Common myeloid progenitor, CD34-positive (primary cell): Measurements from ENCODE around the gene SHMT2.

ENCODE experiments used
- CTCF ChIA-PET: fragments of 350-600 bp; sonication (Branson Sonifier 250); formaldehyde crosslinking; loops from one replicate; lab custom pipeline; 2021; ENCODE audit warnings: antibody characterized with exemption; lab: Charles Lee
- POLR2A ChIA-PET: fragments of 350-600 bp; sonication (Branson Sonifier 250); formaldehyde crosslinking; loops from one replicate; lab custom pipeline; 2021; ENCODE audit warnings: antibody characterized with exemption; lab: Charles Lee
- DNase-seq, 3 donors: peaks; one replicate each; pipeline versions ENCODE4 v3.0.0 to v3.0.0-alpha.2; 2013
- H3K27ac ChIP-seq, 2 experiments: 1 replicate in 1 of 2; 2 replicates in 1 of 2; pipeline ENCODE4 v1.7.0; 2013; ENCODE audit warnings: inconsistent platforms in 2 of 2, low read length in 2 of 2, mild to moderate bottlenecking in 2 of 2, low read depth in 1 of 2, moderate library complexity in 1 of 2; ENCODE audit not compliant: severe bottlenecking in 2 of 2, insufficient read depth in 1 of 2, poor library complexity in 1 of 2
- H3K27me3 ChIP-seq, 5 experiments: replicated peaks in 2 of 5; 1 replicate in 3 of 5; 2 replicates in 2 of 5; pipeline versions ENCODE4 v1.6.1 to v1.7.0; 2013; ENCODE audit warnings: low read length in 4 of 5, mild to moderate bottlenecking in 2 of 5, moderate library complexity in 2 of 5, inconsistent platforms in 1 of 5; ENCODE audit not compliant: insufficient read depth in 5 of 5, control insufficient read depth in 4 of 5
- H3K36me3 ChIP-seq, 4 experiments: 1 replicate in 2 of 4; 2 replicates in 2 of 4; pipeline versions ENCODE4 v1.6.1 to v1.7.0; 2013; ENCODE audit warnings: low read length in 3 of 4, control low read depth in 1 of 4, mild to moderate bottlenecking in 1 of 4; ENCODE audit not compliant: control insufficient read depth in 4 of 4, insufficient read depth in 4 of 4
- H3K4me1 ChIP-seq, 4 experiments: 1 replicate in 3 of 4; 2 replicates in 1 of 4; pipeline versions ENCODE4 v1.6.1 to v1.7.1; 2013; ENCODE audit warnings: low read length in 3 of 4, mild to moderate bottlenecking in 3 of 4, control low read depth in 1 of 4, inconsistent platforms in 1 of 4, moderate library complexity in 1 of 4; ENCODE audit not compliant: control insufficient read depth in 4 of 4, insufficient read depth in 4 of 4; ENCODE audit errors: control extremely low read depth in 1 of 4
- H3K4me3 ChIP-seq, 7 experiments: 1 replicate in 4 of 7; 2 replicates in 3 of 7; pipeline versions ENCODE4 v1.5.1 to v1.7.0; 2013; ENCODE audit warnings: mild to moderate bottlenecking in 7 of 7, low read length in 6 of 7, moderate library complexity in 6 of 7, inconsistent platforms in 2 of 7, low read depth in 2 of 7, control low read depth in 1 of 7; ENCODE audit not compliant: insufficient read depth in 4 of 7, control insufficient read depth in 1 of 7; ENCODE audit errors: extremely low read depth in 1 of 7
- H3K9me3 ChIP-seq, 5 experiments: 1 replicate in 4 of 5; 2 replicates in 1 of 5; pipeline versions ENCODE4 v1.6.1 to v1.7.1; 2013; ENCODE audit warnings: low read length in 4 of 5, mild to moderate bottlenecking in 2 of 5, inconsistent platforms in 1 of 5, low read depth in 1 of 5, moderate library complexity in 1 of 5; ENCODE audit not compliant: control insufficient read depth in 4 of 5, insufficient read depth in 2 of 5; ENCODE audit errors: control extremely low read depth in 1 of 5
- WGBS: methylation state at CpG from one replicate; pipeline ENCODE4 v1.1.5; 2013; ENCODE audit not compliant: insufficient coverage; 5-methylcytosine and 5-hydroxymethylcytosine counted together

The SHMT2 gene

DNA sequence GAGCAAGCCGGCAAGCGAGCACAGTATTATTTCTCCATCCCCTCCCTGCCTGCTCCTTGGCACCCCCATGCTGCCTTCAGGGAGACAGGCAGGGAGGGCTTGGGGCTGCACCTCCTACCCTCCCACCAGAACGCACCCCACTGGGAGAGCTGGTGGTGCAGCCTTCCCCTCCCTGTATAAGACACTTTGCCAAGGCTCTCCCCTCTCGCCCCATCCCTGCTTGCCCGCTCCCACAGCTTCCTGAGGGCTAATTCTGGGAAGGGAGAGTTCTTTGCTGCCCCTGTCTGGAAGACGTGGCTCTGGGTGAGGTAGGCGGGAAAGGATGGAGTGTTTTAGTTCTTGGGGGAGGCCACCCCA lies 16.8 kb upstream of the SHMT2 start:
- ChIA-PET CTCF (interaction anchor here (0.8 to 8.4 kb wide), 5 partner anchors 14 to 31 kb away, joined by 3 to 236 read pairs (median 7); partner anchors contain the start of genes SHMT2 and STAC3), POLR2A (interaction anchor here (0.6 kb wide), 1 partner anchor 35 kb away, joined by 3 read pairs; no protein-coding TSS in a partner anchor)
- no peak for DNase-seq
- H3K36me3 ChIP-seq: no peaks in the 10 kb centered on the region
- H3K4me1 ChIP-seq: peaks cover 0 to 20% (median 13%) of the 10 kb centered on the region in 4 experiments
- WGBS: 93% methylated on average over 4 of the region's 7 CpGs
- H3K9me3 ChIP-seq: no peaks in the 10 kb centered on the region
- H3K27me3 ChIP-seq: peaks cover 9 to 42% (median 32%) of the 10 kb centered on the region in 5 experiments
- no peak overlapping the region for H3K27ac ChIP-seq
- H3K4me3 ChIP-seq: no peak overlapping the region

DNA sequence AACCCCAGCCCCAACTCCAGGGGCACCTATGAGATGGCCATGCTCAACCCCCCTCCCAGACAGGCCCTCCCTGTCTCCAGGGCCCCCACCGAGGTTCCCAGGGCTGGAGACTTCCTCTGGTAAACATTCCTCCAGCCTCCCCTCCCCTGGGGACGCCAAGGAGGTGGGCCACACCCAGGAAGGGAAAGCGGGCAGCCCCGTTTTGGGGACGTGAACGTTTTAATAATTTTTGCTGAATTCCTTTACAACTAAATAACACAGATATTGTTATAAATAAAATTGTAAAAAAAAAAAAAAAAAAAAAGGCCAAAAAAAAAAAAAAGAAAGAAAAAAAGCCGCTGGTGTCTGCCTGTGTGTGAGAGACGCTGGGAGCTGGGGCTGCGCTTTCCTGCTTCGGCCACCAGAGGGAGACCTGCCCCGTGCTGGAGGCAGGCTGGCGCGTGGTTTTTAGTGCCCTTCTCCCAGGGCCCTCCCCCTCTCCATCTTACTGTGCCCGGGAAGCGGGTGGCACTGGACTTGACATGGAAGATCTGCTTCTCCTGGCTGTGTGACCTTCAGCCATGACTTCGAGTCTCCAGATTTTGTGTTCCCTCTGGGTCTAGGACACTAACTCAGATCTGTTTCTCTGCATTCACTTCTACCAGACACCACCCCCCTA lies 16.3 kb upstream of the SHMT2 start:
- WGBS: 0% methylated on average over 8 of the region's 16 CpGs
- Histone ChIP-seq H3K36me3 (no peaks in the 10 kb centered on the region), H3K27me3 (peaks cover 9 to 47% (median 35%) of the 10 kb centered on the region in 5 experiments), H3K9me3 (no peaks in the 10 kb centered on the region), H3K27ac (no peak overlapping the region), H3K4me3 (no peak overlapping the region), H3K4me1 (peaks cover 0 to 20% (median 13%) of the 10 kb centered on the region in 4 experiments)
- CTCF ChIA-PET: interaction anchor here (0.6 to 8.4 kb wide), 14 partner anchors 14 to 166 kb away, joined by 3 to 236 read pairs (median 4); partner anchors contain the start of genes SHMT2 and STAC3
- POLR2A ChIA-PET: interaction anchor here (0.6 kb wide), 1 partner anchor 35 kb away, joined by 3 read pairs; no protein-coding TSS in a partner anchor
- peak; percentile 84 to 89 (median 87) for DNase-seq

DNA sequence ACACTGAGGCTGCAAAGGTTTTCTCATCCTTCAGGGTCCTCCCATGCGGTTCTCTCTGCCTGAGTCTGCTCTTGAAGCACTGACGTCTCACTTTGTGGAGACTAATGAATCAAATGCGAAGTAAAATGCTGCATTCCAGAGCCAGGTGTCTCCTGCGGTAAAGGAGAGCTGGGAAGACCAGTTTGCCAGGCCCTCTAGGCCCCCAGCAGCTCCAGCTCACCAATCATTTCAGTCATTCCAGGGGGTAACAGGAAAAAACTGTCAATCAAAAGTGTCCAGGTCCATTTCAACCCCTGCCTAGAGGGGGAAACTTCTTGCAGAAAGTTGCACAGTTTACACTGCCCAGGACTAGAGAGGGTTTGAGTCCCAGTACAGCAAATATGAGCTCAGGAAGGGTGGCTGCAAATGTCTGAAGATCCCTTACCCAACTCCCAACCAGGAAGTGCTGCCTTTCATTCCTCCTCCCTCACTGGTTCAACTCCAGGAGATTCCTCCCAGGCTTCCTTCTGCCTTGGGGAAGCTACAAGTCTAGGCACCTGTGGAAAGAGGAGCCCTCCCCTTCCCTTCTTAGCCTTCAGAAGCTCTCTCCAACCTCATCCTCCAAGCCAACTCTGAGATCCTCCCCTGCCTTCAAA lies 15.6 kb upstream of the SHMT2 start:
- Histone ChIP-seq H3K27ac (no peak overlapping the region), H3K27me3 (peaks cover 9 to 54% (median 41%) of the 10 kb centered on the region in 5 experiments), H3K4me1 (peaks cover 0 to 20% (median 13%) of the 10 kb centered on the region in 4 experiments), H3K36me3 (no peaks in the 10 kb centered on the region), H3K9me3 (no peaks in the 10 kb centered on the region), H3K4me3 (no peak overlapping the region)
- POLR2A ChIA-PET: no interaction called here
- WGBS: 55% methylated on average over 4 of the region's 4 CpGs
- DNase-seq: no peak
- CTCF ChIA-PET: interaction anchor here (0.6 to 8.4 kb wide), 18 partner anchors 14 to 239 kb away, joined by 3 to 236 read pairs (median 4); partner anchors contain the start of genes SHMT2 and STAC3

DNA sequence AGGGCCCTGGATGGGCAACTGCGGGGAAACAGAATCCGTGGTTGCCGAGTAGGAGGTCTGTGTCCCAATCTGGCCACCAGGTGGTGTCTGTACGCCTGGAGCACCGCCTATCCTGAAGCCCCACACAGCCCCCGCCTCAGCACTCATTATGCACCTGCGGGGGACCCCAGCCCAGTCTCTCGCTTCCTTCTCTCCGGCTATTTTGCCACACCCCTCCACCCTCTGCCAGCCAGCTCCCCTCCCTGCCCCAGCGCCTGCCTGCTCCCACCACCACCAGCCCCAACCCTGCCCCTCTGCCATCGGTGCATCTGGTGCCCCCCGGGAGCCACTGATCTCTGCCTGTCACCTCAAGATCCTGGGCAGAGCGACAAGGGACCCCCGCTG lies 15.1 kb upstream of the SHMT2 start:
- Histone ChIP-seq H3K4me1 (peaks cover 0 to 20% (median 13%) of the 10 kb centered on the region in 4 experiments), H3K9me3 (no peaks in the 10 kb centered on the region), H3K27me3 (peaks cover 9 to 59% (median 44%) of the 10 kb centered on the region in 5 experiments), H3K27ac (no peak overlapping the region), H3K36me3 (no peaks in the 10 kb centered on the region), H3K4me3 (no peak overlapping the region)
- CTCF ChIA-PET: interaction anchor here (0.7 to 8.4 kb wide), 16 partner anchors 14 to 238 kb away, joined by 3 to 236 read pairs (median 5); partner anchors contain the start of genes SHMT2 and STAC3
- POLR2A ChIA-PET: no interaction called here
- 4% methylated on average over 12 of the region's 14 CpGs for WGBS
- DNase-seq: peak; percentile 60 to 81 (median 74)

DNA sequence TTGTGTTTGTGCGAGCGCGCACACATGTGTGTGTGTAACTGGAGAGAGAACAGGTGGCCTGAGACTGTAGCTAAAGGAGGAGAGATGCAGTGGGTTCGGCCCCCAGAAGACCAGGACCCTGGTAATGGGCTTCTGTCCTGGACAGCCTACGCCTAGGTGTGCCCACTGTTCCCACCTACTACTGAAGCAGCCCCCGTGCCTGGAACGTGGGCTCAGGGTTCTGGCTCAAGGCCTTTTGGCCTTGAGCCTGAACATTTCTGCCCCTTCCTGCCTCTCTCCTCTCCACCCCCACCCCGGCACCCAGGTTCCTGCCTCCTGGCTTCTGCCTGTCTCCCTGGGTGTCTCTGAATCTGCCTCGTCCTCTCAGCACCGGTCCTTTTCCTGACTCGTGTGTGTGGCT lies 14.4 kb upstream of the SHMT2 start:
- peaks cover 9 to 66% (median 49%) of the 10 kb centered on the region in 5 experiments for H3K27me3 ChIP-seq
- no peak overlapping the region for H3K27ac ChIP-seq
- CTCF ChIA-PET: interaction anchor here (0.7 to 8.4 kb wide), 9 partner anchors 13 to 237 kb away, joined by 3 to 236 read pairs (median 5); partner anchors contain the start of genes SHMT2 and STAC3
- no peaks in the 10 kb centered on the region for H3K9me3 ChIP-seq
- POLR2A ChIA-PET: interaction anchor here (1.1 kb wide), 1 partner anchor 28 kb away, joined by 3 read pairs; no protein-coding TSS in a partner anchor
- no peak overlapping the region for H3K4me3 ChIP-seq
- 43% methylated on average over 9 of the region's 11 CpGs for WGBS
- H3K36me3 ChIP-seq: no peaks in the 10 kb centered on the region
- H3K4me1 ChIP-seq: peaks cover 0 to 22% (median 13%) of the 10 kb centered on the region in 4 experiments
- DNase-seq: no peak

DNA sequence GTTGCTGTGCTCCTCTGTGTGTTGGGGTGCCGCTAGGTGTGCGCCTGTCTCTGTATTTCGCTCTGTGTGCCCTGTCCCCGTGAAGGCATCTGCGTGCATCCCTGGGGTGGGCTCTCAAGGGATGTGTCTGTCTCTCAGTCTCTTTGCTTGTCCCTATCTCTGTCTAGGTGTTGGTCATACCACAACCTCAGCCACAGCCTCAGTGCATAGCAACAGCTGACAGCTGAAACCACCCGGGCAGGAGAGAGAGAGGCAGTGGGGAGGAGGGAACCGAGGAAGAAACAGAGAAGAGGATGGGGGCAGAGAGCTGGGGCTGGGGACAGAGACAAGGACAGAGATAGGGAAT lies 13.9 kb upstream of the SHMT2 start:
- no peaks in the 10 kb centered on the region for H3K36me3 ChIP-seq
- H3K27ac ChIP-seq: no peak overlapping the region
- WGBS: 6% methylated on average over 7 of the region's 7 CpGs
- peaks cover 0 to 22% (median 13%) of the 10 kb centered on the region in 4 experiments for H3K4me1 ChIP-seq
- ChIA-PET POLR2A (interaction anchor here (1.1 kb wide), 1 partner anchor 27 kb away, joined by 3 read pairs; no protein-coding TSS in a partner anchor), CTCF (interaction anchor here (6.7 to 8.4 kb wide), 2 partner anchors 13 to 28 kb away, joined by 170 to 236 read pairs; partner anchors contain the start of genes SHMT2 and STAC3)
- H3K9me3 ChIP-seq: no peaks in the 10 kb centered on the region
- H3K4me3 ChIP-seq: no peak overlapping the region
- peaks cover 9 to 72% (median 51%) of the 10 kb centered on the region in 5 experiments for H3K27me3 ChIP-seq
- DNase-seq: peak in 1 of 3 donors; percentile 48
